ENCODE data around the gene WNT1. TPM values are rescaled to one million over a fixed set of nuclear protein-coding genes. Genes with fewer than 3 reads are reported as not detected.

Gene WNT1
- total and polyA plus RNA-seq, 2 donors (not counting 1 experiment from before 2014, with no cell fraction given): not detected

DNA sequence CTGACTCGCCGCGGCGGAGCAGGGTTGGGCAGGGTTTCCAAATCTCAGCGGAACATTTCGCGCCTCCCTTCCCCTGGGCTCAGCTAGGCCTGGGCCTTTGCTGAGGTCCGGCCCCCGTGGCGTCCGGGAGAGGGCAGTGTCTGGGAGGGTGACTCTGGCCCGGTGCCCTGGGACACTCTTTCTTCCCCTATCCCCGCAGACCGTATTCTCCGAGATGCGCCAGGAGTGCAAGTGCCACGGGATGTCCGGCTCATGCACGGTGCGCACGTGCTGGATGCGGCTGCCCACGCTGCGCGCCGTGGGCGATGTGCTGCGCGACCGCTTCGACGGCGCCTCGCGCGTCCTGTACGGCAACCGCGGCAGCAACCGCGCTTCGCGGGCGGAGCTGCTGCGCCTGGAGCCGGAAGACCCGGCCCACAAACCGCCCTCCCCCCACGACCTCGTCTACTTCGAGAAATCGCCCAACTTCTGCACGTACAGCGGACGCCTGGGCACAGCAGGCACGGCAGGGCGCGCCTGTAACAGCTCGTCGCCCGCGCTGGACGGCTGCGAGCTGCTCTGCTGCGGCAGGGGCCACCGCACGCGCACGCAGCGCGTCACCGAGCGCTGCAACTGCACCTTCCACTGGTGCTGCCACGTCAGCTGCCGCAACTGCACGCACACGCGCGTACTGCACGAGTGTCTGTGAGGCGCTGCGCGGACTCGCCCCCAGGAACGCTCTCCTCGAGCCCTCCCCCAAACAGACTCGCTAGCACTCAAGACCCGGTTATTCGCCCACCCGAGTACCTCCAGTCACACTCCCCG, 3.0 kb downstream of the WNT1 start:
- DNase-seq (ENCODE audit: low read depth in 2 of 2): no peak
- Histone ChIP-seq H3K36me3 (ENCODE audit: control insufficient read depth, insufficient read depth, low read length) (no peaks in the 10 kb centered on the region), H3K9me3 (ENCODE audit: control insufficient read depth, insufficient read depth, low read depth, low read length) (no peaks in the 10 kb centered on the region), H3K27me3 (ENCODE audit: control insufficient read depth, insufficient read depth, low read length) (peaks cover 82% of the 10 kb centered on the region), H3K27ac (ENCODE audit: insufficient read depth, low read length) (no peak overlapping the region), H3K9ac (ENCODE audit: insufficient read depth, low read length) (no peak overlapping the region), H3K4me3 (replicated peaks in 1 of 4; ENCODE audit: control extremely low read depth in 1 of 4, insufficient read depth in 1 of 4, low read depth in 3 of 4, low read length in 4 of 4) (no peak overlapping the region), H4K20me1 (ENCODE audit: control insufficient read depth, extremely low read depth, insufficient read depth, low read length) (no peaks in the 10 kb centered on the region), H3K79me2 (ENCODE audit: control insufficient read depth, insufficient read depth, low read length) (no peaks in the 10 kb centered on the region), H3K4me2 (ENCODE audit: extremely low read depth, insufficient read depth, low read length) (peak overlapping the region; percentile 42), H2AFZ (ENCODE audit: low read length) (no peak overlapping the region), H3K4me1 (ENCODE audit: control insufficient read depth, extremely low read depth, insufficient read depth, low read length) (peaks cover 2% of the 10 kb centered on the region)
- peak; percentile 85 for TF ChIP-seq EZH2 (IDR thresholded peaks at IDR 0.05; ENCODE audit: low read length, missing control alignments)
- TF ChIP-seq, protein P1, sequence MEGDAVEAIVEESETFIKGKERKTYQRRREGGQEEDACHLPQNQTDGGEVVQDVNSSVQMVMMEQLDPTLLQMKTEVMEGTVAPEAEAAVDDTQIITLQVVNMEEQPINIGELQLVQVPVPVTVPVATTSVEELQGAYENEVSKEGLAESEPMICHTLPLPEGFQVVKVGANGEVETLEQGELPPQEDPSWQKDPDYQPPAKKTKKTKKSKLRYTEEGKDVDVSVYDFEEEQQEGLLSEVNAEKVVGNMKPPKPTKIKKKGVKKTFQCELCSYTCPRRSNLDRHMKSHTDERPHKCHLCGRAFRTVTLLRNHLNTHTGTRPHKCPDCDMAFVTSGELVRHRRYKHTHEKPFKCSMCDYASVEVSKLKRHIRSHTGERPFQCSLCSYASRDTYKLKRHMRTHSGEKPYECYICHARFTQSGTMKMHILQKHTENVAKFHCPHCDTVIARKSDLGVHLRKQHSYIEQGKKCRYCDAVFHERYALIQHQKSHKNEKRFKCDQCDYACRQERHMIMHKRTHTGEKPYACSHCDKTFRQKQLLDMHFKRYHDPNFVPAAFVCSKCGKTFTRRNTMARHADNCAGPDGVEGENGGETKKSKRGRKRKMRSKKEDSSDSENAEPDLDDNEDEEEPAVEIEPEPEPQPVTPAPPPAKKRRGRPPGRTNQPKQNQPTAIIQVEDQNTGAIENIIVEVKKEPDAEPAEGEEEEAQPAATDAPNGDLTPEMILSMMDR (conservative IDR thresholded peaks at IDR 0.05 in 1 of 2, IDR thresholded peaks at IDR 0.05 in 1 of 2; ENCODE audit: low read depth in 1 of 2, low read length in 2 of 2): no peak

DNA sequence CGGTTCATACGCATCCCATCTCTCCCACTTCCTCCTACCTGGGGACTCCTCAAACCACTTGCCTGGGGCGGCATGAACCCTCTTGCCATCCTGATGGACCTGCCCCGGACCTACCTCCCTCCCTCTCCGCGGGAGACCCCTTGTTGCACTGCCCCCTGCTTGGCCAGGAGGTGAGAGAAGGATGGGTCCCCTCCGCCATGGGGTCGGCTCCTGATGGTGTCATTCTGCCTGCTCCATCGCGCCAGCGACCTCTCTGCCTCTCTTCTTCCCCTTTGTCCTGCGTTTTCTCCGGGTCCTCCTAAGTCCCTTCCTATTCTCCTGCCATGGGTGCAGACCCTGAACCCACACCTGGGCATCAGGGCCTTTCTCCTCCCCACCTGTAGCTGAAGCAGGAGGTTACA, 3.6 kb downstream of the WNT1 start:
- Histone ChIP-seq H3K27ac (ENCODE audit: insufficient read depth, low read length) (no peak overlapping the region), H3K4me3 (replicated peaks in 1 of 4; ENCODE audit: control extremely low read depth in 1 of 4, insufficient read depth in 1 of 4, low read depth in 3 of 4, low read length in 4 of 4) (no peak overlapping the region), H3K9me3 (ENCODE audit: control insufficient read depth, insufficient read depth, low read depth, low read length) (no peaks in the 10 kb centered on the region), H3K36me3 (ENCODE audit: control insufficient read depth, insufficient read depth, low read length) (no peaks in the 10 kb centered on the region), H2AFZ (ENCODE audit: low read length) (no peak overlapping the region), H3K4me2 (ENCODE audit: extremely low read depth, insufficient read depth, low read length) (no peak overlapping the region), H3K79me2 (ENCODE audit: control insufficient read depth, insufficient read depth, low read length) (no peaks in the 10 kb centered on the region), H3K4me1 (ENCODE audit: control insufficient read depth, extremely low read depth, insufficient read depth, low read length) (peaks cover 2% of the 10 kb centered on the region), H3K27me3 (ENCODE audit: control insufficient read depth, insufficient read depth, low read length) (peaks cover 84% of the 10 kb centered on the region), H4K20me1 (ENCODE audit: control insufficient read depth, extremely low read depth, insufficient read depth, low read length) (no peaks in the 10 kb centered on the region), H3K9ac (ENCODE audit: insufficient read depth, low read length) (no peak overlapping the region)
- TF ChIP-seq EZH2 (IDR thresholded peaks at IDR 0.05; ENCODE audit: low read length, missing control alignments): no peak
- TF ChIP-seq, protein P1 (conservative IDR thresholded peaks at IDR 0.05 in 1 of 2, IDR thresholded peaks at IDR 0.05 in 1 of 2; ENCODE audit: low read depth in 1 of 2, low read length in 2 of 2): no peak
- DNase-seq (ENCODE audit: low read depth in 2 of 2): no peak

DNA sequence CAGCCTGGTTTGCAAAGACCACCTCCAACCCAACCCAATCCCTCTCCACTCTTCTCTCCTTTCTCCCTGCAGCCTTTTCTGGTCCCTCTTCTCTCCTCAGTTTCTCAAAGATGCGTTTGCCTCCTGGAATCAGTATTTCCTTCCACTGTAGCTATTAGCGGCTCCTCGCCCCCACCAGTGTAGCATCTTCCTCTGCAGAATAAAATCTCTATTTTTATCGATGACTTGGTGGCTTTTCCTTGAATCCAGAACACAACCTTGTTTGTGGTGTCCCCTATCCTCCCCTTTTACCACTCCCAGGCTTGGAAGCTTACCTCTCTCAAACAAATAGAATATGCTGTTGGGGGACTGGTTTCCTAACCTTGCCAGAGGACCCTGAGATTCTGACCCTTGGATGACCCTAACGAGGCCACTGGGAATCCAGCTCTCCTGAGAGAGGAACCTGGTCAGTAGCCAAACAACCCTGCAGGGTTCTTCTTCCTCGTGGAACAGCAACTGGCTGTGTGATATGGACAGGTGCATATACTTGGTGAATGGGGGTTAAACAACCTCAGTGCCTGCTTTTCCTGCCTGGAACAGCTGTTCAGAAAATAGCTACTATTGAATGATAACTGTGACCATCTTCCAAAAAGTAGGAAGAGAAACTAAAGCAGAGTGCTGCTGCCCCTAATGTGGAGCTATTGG, 4.4 kb downstream of the WNT1 start:
- Histone ChIP-seq H3K9me3 (ENCODE audit: control insufficient read depth, insufficient read depth, low read depth, low read length) (no peaks in the 10 kb centered on the region), H4K20me1 (ENCODE audit: control insufficient read depth, extremely low read depth, insufficient read depth, low read length) (no peaks in the 10 kb centered on the region), H3K4me1 (ENCODE audit: control insufficient read depth, extremely low read depth, insufficient read depth, low read length) (no peaks in the 10 kb centered on the region), H3K27me3 (ENCODE audit: control insufficient read depth, insufficient read depth, low read length) (peaks cover 82% of the 10 kb centered on the region), H3K4me3 (replicated peaks in 1 of 4; ENCODE audit: control extremely low read depth in 1 of 4, insufficient read depth in 1 of 4, low read depth in 3 of 4, low read length in 4 of 4) (no peak overlapping the region), H3K4me2 (ENCODE audit: extremely low read depth, insufficient read depth, low read length) (no peak overlapping the region), H3K9ac (ENCODE audit: insufficient read depth, low read length) (no peak overlapping the region), H2AFZ (ENCODE audit: low read length) (no peak overlapping the region), H3K27ac (ENCODE audit: insufficient read depth, low read length) (no peak overlapping the region), H3K79me2 (ENCODE audit: control insufficient read depth, insufficient read depth, low read length) (no peaks in the 10 kb centered on the region), H3K36me3 (ENCODE audit: control insufficient read depth, insufficient read depth, low read length) (no peaks in the 10 kb centered on the region)
- TF ChIP-seq EZH2 (IDR thresholded peaks at IDR 0.05; ENCODE audit: low read length, missing control alignments): no peak
- TF ChIP-seq, protein P1 (conservative IDR thresholded peaks at IDR 0.05 in 1 of 2, IDR thresholded peaks at IDR 0.05 in 1 of 2; ENCODE audit: low read depth in 1 of 2, low read length in 2 of 2): no peak
- no peak for DNase-seq (ENCODE audit: low read depth in 2 of 2)

Data from fibroblast of lung (primary cell).